NAMALWA (cell line): ENCODE results near the gene H2BW1.
A peak's percentile ranks its signal among the peaks of the same experiment; 100 is the strongest.
"Not testable (repeated sequence)": the region's sequence is repeated elsewhere in the genome, so short reads cannot be mapped to it uniquely, and the experiment has no call there.

Source experiments
- DNase-seq: peaks from one replicate; pipeline ENCODE4 v3.0.0-alpha.2; 2015; ENCODE audit warnings: low spot score

Gene H2BW1, protein sequence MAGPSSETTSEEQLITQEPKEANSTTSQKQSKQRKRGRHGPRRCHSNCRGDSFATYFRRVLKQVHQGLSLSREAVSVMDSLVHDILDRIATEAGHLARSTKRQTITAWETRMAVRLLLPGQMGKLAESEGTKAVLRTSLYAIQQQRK

DNA sequence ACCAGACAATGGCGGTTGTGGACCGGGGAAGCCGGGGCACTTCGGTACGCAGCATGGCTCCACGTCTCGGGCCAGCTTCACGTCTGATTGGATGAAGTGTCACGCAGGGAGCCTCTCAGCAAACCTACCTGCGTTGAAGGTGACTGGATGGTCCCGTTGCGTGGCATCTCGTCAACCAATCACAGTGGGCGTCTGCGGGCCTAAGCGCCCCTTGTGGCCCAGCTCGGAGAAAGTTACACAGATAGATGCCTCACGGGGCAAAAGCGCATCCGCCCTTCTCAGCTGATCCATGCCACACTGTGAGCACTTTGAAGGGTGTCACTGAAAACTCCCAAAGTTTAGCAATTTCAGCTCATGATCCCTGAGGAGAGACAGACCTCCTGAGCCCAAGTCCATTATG is at the start of gene H2BW1:
Gene H2BW1 (minus strand): TSS at position 103 of the 400 bp plus-strand sequence. CDS start 132 bp downstream, outside the sequence.
- DNase-seq, result no peak

GRCh38 chrX:104062636-104063035 is 49.1 kb upstream of the H2BW1 start:
- DNase-seq, result not testable (repeated sequence)

- not testable (repeated sequence) for DNase-seq
Observed at GRCh38 chrX:104054956-104055355, 41.4 kb upstream of the H2BW1 start.

DNA sequence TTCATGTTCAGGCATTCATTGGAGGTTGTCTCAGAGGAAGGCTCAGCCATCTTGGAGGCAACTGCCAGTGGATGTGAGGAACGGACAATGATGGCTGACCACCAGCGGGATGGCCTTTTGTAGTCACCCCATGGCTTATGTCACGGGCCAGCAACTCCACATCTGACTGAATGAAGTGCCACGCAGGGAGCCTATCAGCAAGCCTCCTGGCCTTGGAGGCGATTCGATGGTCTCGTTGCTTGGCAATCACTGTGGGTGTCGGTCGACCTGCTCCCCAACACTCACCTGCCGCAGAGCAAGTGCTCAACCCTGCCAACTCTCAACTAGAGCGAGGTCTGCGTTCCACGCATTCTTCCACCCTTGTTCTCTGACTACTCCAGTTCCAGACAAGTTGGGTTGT is 33.7 kb upstream of the H2BW1 start:
- no peak for DNase-seq

DNA sequence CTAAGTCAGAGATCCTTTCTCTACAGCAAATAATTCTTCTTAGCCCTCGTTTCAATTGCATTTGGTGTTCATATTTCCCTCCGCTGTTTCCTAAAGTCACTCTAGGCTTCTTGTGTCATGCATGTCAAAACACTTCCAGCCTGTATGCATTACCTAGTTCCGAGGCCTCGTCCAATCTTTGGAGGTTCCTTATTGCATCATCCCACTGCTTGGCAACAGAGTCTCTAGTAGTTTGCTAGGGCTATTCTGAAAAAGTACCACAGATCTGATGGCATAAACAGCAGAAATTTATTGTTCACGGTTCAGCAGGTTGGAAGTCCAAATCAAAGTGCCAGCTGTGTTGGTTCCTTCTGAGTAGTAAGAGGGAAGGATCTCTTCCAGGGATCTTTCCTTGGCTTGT is 32.1 kb upstream of the H2BW1 start:
- no peak for DNase-seq

GRCh38 chrX:104041003-104041402 is 27.5 kb upstream of the H2BW1 start:
- no peak for DNase-seq

GRCh38 chrX:104039689-104040505 is 26.4 kb upstream of the H2BW1 start, which contains the start of gene H2BW2:
TSS of gene H2BW2 (plus strand) at chrX:104039956. CDS start at chrX:104039995, 39 bp downstream.
- DNase-seq, result no peak

- no peak for DNase-seq
Observed at GRCh38 chrX:104018126-104018525, 4.6 kb upstream of the H2BW1 start.

DNA sequence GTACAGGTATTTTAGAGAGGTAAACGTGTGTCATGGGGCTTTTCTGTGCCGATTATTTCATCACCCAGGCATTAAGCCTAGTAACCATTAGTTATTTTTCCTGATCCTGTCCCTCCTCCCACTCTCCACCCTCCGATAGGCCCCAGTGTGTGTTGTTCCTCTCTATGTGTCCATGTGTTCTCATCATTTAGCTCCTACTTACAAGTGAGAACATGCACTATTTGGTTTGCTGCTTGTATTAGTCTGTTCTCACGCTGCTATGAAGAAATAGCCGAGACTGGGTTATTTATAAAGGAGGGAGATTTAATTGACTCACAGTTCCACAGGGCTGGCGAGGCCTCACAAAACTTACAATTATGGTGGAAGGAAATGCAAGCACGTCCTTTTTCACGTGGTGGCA is 2.1 kb upstream of the H2BW1 start:
- DNase-seq, result not testable (repeated sequence)

GRCh38 chrX:104013158-104013557 is 350 bp downstream of the H2BW1 start:
- DNase-seq, result no peak

GRCh38 chrX:104008831-104009230 is 4.7 kb downstream of the H2BW1 start:
- no peak for DNase-seq

GRCh38 chrX:103999234-103999633 is 14.3 kb downstream of the H2BW1 start:
- peak; percentile 1 for DNase-seq

DNA sequence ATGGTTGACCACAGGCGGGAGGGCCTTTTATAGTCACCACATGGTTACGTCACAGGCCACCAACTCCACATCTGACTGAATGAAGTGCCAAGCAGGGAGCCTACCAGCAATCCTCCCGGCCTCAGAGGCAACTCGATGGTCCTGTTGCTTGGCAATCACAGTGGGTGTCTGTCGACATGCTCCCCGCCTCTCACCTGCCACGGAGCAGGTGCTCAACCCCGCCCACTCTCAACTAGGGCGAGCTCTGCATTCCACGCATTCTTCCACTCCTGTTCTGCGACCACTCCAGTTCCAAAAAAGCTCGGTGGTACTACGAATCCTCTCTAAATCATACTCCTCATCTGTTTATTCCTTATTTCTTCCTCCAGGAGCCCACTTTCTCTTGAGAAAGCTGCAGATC is 30.0 kb downstream of the H2BW1 start:
- not testable (repeated sequence) for DNase-seq

- DNase-seq, result not testable (repeated sequence)
Observed at GRCh38 chrX:103962411-103963278, 50.9 kb downstream of the H2BW1 start, which contains the start of gene TMSB15B. TSS of gene TMSB15B (plus strand) at chrX:103962627.
